Measurements from ENCODE around the gene MANEAL. TPM values are rescaled to one million over a fixed set of nuclear protein-coding genes. Genes with fewer than 3 reads are reported as not detected.

The MANEAL gene
- total and polyA plus RNA-seq, 7 donors = 0.60 to 5.2 (median 1.4) TPM

DNA sequence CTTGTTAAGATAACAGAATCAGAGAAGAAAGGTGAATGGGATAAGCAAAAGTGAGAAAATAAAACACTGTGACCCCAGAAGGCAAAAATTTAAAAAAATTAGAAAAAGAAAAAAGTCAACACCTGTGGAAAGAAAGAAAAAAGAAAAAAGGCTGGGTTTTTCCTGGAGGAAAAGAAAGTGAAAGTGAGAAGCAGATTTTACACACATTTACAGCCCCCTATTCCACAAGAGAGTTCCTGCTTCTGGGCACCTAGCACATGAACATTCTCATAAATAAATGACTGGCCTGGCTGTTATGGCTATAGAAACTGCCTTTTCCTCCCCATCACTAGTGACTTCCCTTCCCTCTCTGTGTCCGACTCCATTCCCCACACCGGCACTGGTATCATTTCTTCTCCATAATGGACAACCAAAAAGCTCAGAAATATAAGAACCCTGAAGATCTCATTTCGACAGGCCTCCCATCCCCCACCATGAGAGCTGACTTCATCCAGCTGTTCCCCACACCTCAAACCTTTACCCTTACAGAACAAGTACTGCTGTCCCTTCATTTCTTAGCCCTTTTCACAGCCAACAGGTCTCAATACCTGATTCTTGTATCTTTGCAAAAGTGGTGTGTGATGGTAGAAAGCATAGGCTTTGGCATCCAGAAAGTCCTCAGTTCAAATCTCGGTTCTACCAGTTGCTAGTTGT, 53.1 kb downstream of the MANEAL start:
- no peak for DNase-seq
- no peaks in the 10 kb centered on the region for H3K27me3 ChIP-seq
- WGBS, 2 donors = 35 to 41% methylated on average over 4 of the region's 4 CpGs

GRCh38 chr1:37849480-37849879, 55.8 kb downstream of the MANEAL start:
- Histone ChIP-seq H3K4me1 (peaks cover 0 to 39% (median 25%) of the 10 kb centered on the region in 4 donors), H3K27me3 (no peaks in the 10 kb centered on the region), H3K27ac (no peak overlapping the region), H3K36me3 (peaks cover 0 to 8% (median 0%) of the 10 kb centered on the region in 4 donors), H3K4me3 (no peak overlapping the region), H3K9me3 (no peaks in the 10 kb centered on the region)
- intact Hi-C loops (cut with DNase I) = no loop called here
- 96 to 97% methylated on average over 3 of the region's 3 CpGs for WGBS, 2 donors
- TF ChIP-seq, protein P1, sequence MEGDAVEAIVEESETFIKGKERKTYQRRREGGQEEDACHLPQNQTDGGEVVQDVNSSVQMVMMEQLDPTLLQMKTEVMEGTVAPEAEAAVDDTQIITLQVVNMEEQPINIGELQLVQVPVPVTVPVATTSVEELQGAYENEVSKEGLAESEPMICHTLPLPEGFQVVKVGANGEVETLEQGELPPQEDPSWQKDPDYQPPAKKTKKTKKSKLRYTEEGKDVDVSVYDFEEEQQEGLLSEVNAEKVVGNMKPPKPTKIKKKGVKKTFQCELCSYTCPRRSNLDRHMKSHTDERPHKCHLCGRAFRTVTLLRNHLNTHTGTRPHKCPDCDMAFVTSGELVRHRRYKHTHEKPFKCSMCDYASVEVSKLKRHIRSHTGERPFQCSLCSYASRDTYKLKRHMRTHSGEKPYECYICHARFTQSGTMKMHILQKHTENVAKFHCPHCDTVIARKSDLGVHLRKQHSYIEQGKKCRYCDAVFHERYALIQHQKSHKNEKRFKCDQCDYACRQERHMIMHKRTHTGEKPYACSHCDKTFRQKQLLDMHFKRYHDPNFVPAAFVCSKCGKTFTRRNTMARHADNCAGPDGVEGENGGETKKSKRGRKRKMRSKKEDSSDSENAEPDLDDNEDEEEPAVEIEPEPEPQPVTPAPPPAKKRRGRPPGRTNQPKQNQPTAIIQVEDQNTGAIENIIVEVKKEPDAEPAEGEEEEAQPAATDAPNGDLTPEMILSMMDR (IDR thresholded peaks at IDR 0.05) = no peak
- TF ChIP-seq POLR2AphosphoS5 (IDR thresholded peaks at IDR 0.05) (no peak), EP300 (IDR thresholded peaks at IDR 0.05) (no peak), POLR2A (IDR thresholded peaks at IDR 0.05) (no peak)
- DNase-seq = no peak

More for the DNA sequence above, 53.1 kb downstream of the MANEAL start:
- H3K36me3 ChIP-seq = no peaks in the 10 kb centered on the region
- H3K9me3 ChIP-seq = no peaks in the 10 kb centered on the region
- intact Hi-C loops (cut with DNase I) = no loop called here
- H3K4me3 ChIP-seq = no peak overlapping the region
- no peak overlapping the region for H3K27ac ChIP-seq
- H3K4me1 ChIP-seq = peaks cover 0 to 27% (median 9%) of the 10 kb centered on the region in 4 donors
- TF ChIP-seq, protein P1 (IDR thresholded peaks at IDR 0.05) = no peak
- TF ChIP-seq POLR2A (IDR thresholded peaks at IDR 0.05) = no peak
- TF ChIP-seq EP300 (IDR thresholded peaks at IDR 0.05) = no peak
- no peak for TF ChIP-seq POLR2AphosphoS5 (IDR thresholded peaks at IDR 0.05)

DNA sequence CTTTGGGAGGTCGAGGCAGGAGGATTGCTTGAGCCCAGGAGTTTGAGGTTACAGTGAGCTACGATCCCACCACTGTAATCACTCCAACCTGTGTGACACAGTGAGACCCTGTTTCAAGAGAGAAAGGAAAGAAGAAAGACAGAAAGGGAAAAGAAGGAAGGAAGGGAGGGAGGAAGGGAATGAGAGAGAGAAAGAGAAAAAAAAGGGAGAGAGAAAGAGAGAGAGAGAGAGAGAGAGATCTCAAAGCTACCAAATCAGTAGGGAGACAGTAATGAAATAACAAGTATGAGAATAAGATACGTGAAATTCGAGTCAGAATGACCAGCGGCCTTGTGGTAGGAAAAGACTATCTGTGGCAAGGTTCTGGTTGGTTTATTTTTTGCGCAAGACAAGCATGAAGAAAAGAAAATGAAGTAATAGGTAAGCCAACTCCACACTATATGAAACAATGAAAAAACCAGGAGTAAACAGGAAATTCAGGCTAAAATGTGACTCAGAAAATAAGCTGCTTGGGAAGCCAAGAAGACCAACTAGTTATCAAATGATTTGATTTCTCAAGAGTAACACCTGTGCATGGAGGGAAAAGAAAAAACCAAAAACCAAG, 56.8 kb downstream of the MANEAL start:
- 85 to 92% methylated on average over 6 of the region's 6 CpGs for WGBS, 2 donors

More for the DNA sequence above, 56.8 kb downstream of the MANEAL start:
- Histone ChIP-seq H3K4me3 (no peak overlapping the region), H3K27ac (peak overlapping the region in 1 of 4 donors; percentile 34), H3K36me3 (peaks cover 0 to 17% (median 0%) of the 10 kb centered on the region in 4 donors), H3K4me1 (peaks cover 0 to 47% (median 33%) of the 10 kb centered on the region in 4 donors), H3K27me3 (no peaks in the 10 kb centered on the region), H3K9me3 (no peaks in the 10 kb centered on the region)
- no peak for DNase-seq
- TF ChIP-seq POLR2AphosphoS5 (IDR thresholded peaks at IDR 0.05) (no peak), POLR2A (IDR thresholded peaks at IDR 0.05) (no peak), EP300 (IDR thresholded peaks at IDR 0.05) (no peak)
- TF ChIP-seq, protein P1 (IDR thresholded peaks at IDR 0.05) = no peak
- intact Hi-C loops (cut with DNase I) = no loop called here

Other genes with a start within 250 kb of the MANEAL start
- gene SNIP1, start 239.6 kb upstream of the MANEAL start, total RNA-seq = 10 to 100 TPM in 3 of 4 donors, 1 to 10 TPM in 1; 7.2 to 20.4 (median 12.8) TPM
- 1 to 10 TPM; 3.6 to 6.4 (median 6.2) TPM for gene SNIP1, start 239.6 kb upstream of the MANEAL start, polyA plus RNA-seq
- 10 to 100 TPM in 2 of 4 donors, 1 to 10 TPM in 2; 7.5 to 13.0 (median 9.3) TPM for gene DNALI1, start 236.9 kb upstream of the MANEAL start, total RNA-seq
- 1 to 10 TPM; 4.6 to 6.6 (median 4.8) TPM for gene DNALI1, start 236.9 kb upstream of the MANEAL start, polyA plus RNA-seq
- gene GNL2, start 197.9 kb upstream of the MANEAL start, total RNA-seq = 10 to 100 TPM; 26.7 to 50.4 (median 29.6) TPM
- 10 to 100 TPM; 25.2 to 33.0 (median 25.2) TPM for gene GNL2, start 197.9 kb upstream of the MANEAL start, polyA plus RNA-seq
- gene RSPO1, start 159.0 kb upstream of the MANEAL start, total RNA-seq = 1 to 10 TPM in 1 of 4 donors, under 1 TPM in 3; 0.41 to 2.2 (median 0.77) TPM
- gene RSPO1, start 159.0 kb upstream of the MANEAL start, polyA plus RNA-seq = 1 to 10 TPM in 1 of 3 donors, under 1 TPM in 2; 0.46 to 1.8 (median 0.92) TPM
- gene CDCA8, start 101.3 kb upstream of the MANEAL start, total RNA-seq = under 1 TPM in 3 of 4 donors, not detected in 1; under 0.01 to 0.55 (median 0.16) TPM
- 10 to 100 TPM in 1 of 3 donors, 1 to 10 TPM in 2; 4.8 to 21.4 (median 6.7) TPM for gene CDCA8, start 101.3 kb upstream of the MANEAL start, polyA plus RNA-seq
- under 1 TPM; 0.14 to 0.83 (median 0.52) TPM for gene EPHA10, start 28.7 kb upstream of the MANEAL start, total RNA-seq
- 10 to 100 TPM in 1 of 3 donors, 1 to 10 TPM in 2; 5.4 to 33.3 (median 7.6) TPM for gene EPHA10, start 28.7 kb upstream of the MANEAL start, polyA plus RNA-seq
- gene C1orf122, start 13.9 kb downstream of the MANEAL start, total RNA-seq = 100 to 1,000 TPM in 1 of 4 donors, 10 to 100 TPM in 3; 61.9 to 105 (median 90.8) TPM
- gene C1orf122, start 13.9 kb downstream of the MANEAL start, polyA plus RNA-seq = 10 to 100 TPM; 43.2 to 54.6 (median 51.1) TPM
- gene YRDC, start 14.4 kb downstream of the MANEAL start, total RNA-seq = 10 to 100 TPM in 2 of 4 donors, 1 to 10 TPM in 2; 4.4 to 12.4 (median 9.5) TPM
- 10 to 100 TPM; 14.4 to 19.0 (median 15.5) TPM for gene YRDC, start 14.4 kb downstream of the MANEAL start, polyA plus RNA-seq
- 1 to 10 TPM; 3.9 to 6.6 (median 4.4) TPM for gene MTF1, start 65.7 kb downstream of the MANEAL start, total RNA-seq
- gene MTF1, start 65.7 kb downstream of the MANEAL start, polyA plus RNA-seq = 1 to 10 TPM; 2.4 to 8.6 (median 5.3) TPM
- gene INPP5B, start 153.2 kb downstream of the MANEAL start, total RNA-seq = 10 to 100 TPM; 29.0 to 34.1 (median 31.7) TPM
- gene INPP5B, start 153.2 kb downstream of the MANEAL start, polyA plus RNA-seq = 10 to 100 TPM in 1 of 3 donors, 1 to 10 TPM in 2; 5.1 to 18.3 (median 5.4) TPM
- gene SF3A3, start 196.2 kb downstream of the MANEAL start, total RNA-seq = 10 to 100 TPM; 41.4 to 50.1 (median 44.7) TPM
- 10 to 100 TPM; 15.0 to 30.4 (median 20.6) TPM for gene SF3A3, start 196.2 kb downstream of the MANEAL start, polyA plus RNA-seq
- gene FHL3, start 211.7 kb downstream of the MANEAL start, total RNA-seq = 10 to 100 TPM; 38.9 to 76.4 (median 46.6) TPM
- 10 to 100 TPM in 1 of 3 donors, 1 to 10 TPM in 2; 2.5 to 13.4 (median 9.0) TPM for gene FHL3, start 211.7 kb downstream of the MANEAL start, polyA plus RNA-seq
- 10 to 100 TPM; 54.8 to 76.5 (median 66.9) TPM for gene UTP11, start 218.9 kb downstream of the MANEAL start, total RNA-seq
- gene UTP11, start 218.9 kb downstream of the MANEAL start, polyA plus RNA-seq = 10 to 100 TPM; 14.4 to 28.5 (median 15.0) TPM

Data from sigmoid colon (tissue), 7 donors.